Thyroid gland (tissue), 4 donors: Measurements from ENCODE around the gene COL9A1.

ENCODE experiments used
- POLR2A ChIP-seq, 2 donors: fragments of 450-650 bp; IDR thresholded peaks; one replicate each; pipeline ENCODE4 v1.6.1; 2017; ENCODE audit warnings: antibody characterized with exemption in 2 of 2, mild to moderate bottlenecking in 2 of 2, moderate library complexity in 1 of 2
- TF ChIP-seq, protein P1 (sequence below), 6 experiments: fragments of 200-600 bp in 3 of 6; fragments of 450-650 bp in 3 of 6; sonication (generic) in 3 of 6; IDR thresholded peaks; one replicate each; pipeline ENCODE4 v1.5.1; 2016 to 2019; ENCODE audit warnings: antibody characterized with exemption in 6 of 6, mild to moderate bottlenecking in 2 of 6, inconsistent platforms in 1 of 6, moderate library complexity in 1 of 6

DNA sequence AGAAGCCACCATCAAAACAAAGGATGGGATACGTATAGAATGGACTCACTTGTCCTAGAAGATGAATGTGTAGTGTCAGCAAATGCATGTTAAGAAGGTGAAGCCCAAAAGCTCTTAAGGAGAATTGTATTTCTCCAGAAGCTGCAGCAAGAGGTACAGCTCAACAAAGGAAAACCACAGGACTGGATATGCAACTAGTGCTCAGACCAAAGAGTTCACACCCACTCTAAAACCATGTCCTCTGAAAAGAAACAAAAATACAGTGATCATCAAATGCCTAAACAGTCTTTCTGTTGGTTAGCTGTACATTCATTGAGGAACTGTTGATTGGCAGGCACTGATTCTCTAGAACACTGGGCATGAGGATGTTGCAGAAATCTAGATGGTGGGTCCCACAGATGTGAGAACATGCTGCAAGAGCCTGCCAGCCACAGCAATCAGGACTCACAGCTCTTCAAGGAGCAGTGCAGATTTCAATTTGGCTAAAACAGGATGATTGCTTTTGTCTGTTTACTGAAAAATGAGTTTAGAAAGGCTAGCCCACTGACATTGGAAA, 94.6 kb downstream of the COL9A1 start:
- TF ChIP-seq, protein P1, sequence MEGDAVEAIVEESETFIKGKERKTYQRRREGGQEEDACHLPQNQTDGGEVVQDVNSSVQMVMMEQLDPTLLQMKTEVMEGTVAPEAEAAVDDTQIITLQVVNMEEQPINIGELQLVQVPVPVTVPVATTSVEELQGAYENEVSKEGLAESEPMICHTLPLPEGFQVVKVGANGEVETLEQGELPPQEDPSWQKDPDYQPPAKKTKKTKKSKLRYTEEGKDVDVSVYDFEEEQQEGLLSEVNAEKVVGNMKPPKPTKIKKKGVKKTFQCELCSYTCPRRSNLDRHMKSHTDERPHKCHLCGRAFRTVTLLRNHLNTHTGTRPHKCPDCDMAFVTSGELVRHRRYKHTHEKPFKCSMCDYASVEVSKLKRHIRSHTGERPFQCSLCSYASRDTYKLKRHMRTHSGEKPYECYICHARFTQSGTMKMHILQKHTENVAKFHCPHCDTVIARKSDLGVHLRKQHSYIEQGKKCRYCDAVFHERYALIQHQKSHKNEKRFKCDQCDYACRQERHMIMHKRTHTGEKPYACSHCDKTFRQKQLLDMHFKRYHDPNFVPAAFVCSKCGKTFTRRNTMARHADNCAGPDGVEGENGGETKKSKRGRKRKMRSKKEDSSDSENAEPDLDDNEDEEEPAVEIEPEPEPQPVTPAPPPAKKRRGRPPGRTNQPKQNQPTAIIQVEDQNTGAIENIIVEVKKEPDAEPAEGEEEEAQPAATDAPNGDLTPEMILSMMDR (IDR thresholded peaks at IDR 0.05), result no peak
- no peak for TF ChIP-seq POLR2A (IDR thresholded peaks at IDR 0.05)
